ENCODE measurements around the gene WIF1.

DNA sequence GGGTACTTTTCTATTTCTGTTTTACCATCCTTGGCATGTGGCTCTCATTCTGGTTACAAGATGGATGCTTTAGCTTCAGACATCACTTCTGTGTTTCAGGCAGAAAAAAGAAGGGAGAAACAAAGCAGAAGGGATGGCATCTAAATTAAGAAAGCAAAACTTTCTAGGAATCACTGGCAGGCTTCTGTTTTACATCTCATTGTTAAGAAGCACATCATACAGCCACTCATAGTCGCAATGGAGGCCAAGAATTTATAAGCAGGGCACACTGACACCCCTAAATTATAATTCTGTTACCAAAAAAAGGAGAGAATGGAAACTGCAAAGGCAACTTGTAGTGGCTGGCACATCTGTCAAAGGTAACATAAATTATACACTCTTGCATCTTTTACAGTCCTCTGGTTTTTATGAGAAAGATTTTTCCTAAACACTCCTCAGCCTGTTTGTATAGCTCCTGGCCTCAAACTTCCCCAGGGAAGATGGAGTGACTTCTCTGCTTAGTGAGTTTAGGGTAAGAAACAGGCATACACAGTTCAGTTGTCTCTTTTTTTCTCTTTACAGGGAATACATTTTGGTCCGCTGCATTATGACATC is 26.3 kb upstream of the WIF1 start:
- TF ChIP-seq, protein P1, sequence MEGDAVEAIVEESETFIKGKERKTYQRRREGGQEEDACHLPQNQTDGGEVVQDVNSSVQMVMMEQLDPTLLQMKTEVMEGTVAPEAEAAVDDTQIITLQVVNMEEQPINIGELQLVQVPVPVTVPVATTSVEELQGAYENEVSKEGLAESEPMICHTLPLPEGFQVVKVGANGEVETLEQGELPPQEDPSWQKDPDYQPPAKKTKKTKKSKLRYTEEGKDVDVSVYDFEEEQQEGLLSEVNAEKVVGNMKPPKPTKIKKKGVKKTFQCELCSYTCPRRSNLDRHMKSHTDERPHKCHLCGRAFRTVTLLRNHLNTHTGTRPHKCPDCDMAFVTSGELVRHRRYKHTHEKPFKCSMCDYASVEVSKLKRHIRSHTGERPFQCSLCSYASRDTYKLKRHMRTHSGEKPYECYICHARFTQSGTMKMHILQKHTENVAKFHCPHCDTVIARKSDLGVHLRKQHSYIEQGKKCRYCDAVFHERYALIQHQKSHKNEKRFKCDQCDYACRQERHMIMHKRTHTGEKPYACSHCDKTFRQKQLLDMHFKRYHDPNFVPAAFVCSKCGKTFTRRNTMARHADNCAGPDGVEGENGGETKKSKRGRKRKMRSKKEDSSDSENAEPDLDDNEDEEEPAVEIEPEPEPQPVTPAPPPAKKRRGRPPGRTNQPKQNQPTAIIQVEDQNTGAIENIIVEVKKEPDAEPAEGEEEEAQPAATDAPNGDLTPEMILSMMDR (tag by site-specific recombination; IDR thresholded peaks at IDR 0.05): no peak
- no peak for TF ChIP-seq ZNF175 (tag by site-specific recombination; IDR thresholded peaks at IDR 0.05)
- TF ChIP-seq ZNF274 (IDR thresholded peaks at IDR 0.05; ENCODE audit: low read length): no peak
- TF ChIP-seq ZNF274 (tag by site-specific recombination; IDR thresholded peaks at IDR 0.05; ENCODE audit: borderline replicate concordance): no peak
- no peak for TF ChIP-seq GLIS2 (tag by site-specific recombination; IDR thresholded peaks at IDR 0.05)
- TF ChIP-seq ZEB2 (tag by site-specific recombination; IDR thresholded peaks at IDR 0.05): no peak
- no peak for TF ChIP-seq ZNF76 (tag by site-specific recombination; IDR thresholded peaks at IDR 0.05; ENCODE audit: borderline replicate concordance, low read depth)
- TF ChIP-seq, protein P2, sequence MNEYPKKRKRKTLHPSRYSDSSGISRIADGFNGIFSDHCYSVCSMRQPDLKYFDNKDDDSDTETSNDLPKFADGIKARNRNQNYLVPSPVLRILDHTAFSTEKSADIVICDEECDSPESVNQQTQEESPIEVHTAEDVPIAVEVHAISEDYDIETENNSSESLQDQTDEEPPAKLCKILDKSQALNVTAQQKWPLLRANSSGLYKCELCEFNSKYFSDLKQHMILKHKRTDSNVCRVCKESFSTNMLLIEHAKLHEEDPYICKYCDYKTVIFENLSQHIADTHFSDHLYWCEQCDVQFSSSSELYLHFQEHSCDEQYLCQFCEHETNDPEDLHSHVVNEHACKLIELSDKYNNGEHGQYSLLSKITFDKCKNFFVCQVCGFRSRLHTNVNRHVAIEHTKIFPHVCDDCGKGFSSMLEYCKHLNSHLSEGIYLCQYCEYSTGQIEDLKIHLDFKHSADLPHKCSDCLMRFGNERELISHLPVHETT (tag by site-specific recombination; IDR thresholded peaks at IDR 0.05): no peak
- TF ChIP-seq SP2 (tag by site-specific recombination; IDR thresholded peaks at IDR 0.05): no peak
- TF ChIP-seq ZNF624 (tag by site-specific recombination; IDR thresholded peaks at IDR 0.05): no peak

All from HEK293 (cell line).